GM12874 (cell line): ENCODE measurements around the gene ROBO1.

Experiments used
- CTCF ChIP-seq: IDR thresholded peaks from 2 replicates; pipeline ENCODE4 v1.5.1; 2011; ENCODE audit warnings: low read depth, mild to moderate bottlenecking, control low read depth, low read length, moderate library complexity; ENCODE audit not compliant: insufficient read depth

Gene ROBO1

DNA sequence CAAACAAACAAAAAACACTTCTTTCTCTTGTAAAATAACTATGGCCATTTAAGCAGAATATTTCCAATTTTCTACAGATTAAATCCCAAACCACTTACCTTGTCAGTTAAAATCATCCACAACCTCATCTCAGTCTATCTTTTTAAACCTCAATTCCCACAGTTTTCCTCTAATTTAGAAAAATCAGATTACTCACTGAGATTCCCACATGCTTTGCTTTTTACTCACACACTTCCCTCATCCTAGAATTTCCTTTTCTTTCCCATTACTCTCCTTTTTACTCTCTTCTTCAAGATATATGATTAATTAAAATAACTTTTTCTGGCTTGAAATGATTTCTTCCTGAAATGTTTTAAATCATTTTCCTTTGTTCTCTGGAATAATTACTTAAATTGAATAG, 790.7 kb downstream of the ROBO1 start:
- no peak for TF ChIP-seq CTCF

GRCh38 chr3:78976200-78976599, 791.6 kb downstream of the ROBO1 start:
- TF ChIP-seq CTCF = no peak

DNA sequence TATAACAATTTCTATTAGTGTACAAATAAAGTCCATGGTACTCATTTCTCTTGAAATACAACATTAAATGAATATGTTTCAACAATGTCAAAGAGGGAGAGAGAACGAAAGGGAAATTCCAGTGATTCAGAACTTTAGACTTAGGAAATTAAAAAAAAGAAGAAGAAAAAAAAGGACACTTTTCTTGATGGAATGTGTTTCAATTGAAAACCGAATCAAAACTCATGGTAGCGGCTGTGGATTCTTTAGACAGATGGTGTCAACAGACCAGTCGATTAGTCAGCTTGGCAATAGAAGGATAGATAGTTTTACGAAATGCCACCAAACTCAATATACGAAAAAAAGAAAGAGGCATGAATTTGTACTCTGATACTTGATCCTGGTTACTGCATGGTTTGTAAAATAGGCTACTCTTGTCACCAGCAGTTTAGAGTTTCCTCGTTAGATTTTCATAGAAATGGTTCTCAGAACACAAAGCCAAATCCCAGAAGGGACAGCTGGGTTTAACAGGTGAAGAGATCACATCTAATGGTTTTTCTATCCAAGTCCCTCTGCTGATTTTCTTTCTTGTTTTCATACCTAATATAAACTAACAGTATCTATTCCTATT, 793.5 kb downstream of the ROBO1 start:
- TF ChIP-seq CTCF = no peak

- no peak for TF ChIP-seq CTCF
Measured at GRCh38 chr3:78972617-78973301, 795.0 kb downstream of the ROBO1 start.

DNA sequence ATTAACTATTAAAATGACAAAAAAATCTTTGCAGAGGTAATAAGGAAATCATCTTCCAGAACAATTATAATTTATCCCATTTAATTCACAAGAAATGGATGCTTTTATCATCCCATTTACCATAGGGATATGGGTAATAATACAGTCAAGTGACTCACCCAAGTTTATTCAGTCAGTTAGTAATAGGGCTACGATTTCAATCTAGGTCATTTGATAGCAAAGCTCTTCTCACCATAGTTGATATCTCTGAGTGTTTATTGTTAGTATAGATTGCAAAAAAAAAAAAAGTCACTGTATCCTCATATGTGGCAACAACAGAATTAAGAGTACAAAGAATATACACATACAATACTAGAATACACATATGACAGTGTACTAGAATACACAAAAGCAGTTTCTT, 797.1 kb downstream of the ROBO1 start:
- no peak for TF ChIP-seq CTCF

- TF ChIP-seq CTCF = no peak
Measured at GRCh38 chr3:78969483-78969882, 798.3 kb downstream of the ROBO1 start.

- no peak for TF ChIP-seq CTCF
Measured at GRCh38 chr3:78967061-78967460, 800.7 kb downstream of the ROBO1 start.

- no peak for TF ChIP-seq CTCF
Measured at GRCh38 chr3:78963771-78964170, 804.0 kb downstream of the ROBO1 start.
